ENCODE measurements around the gene ANKS6. TPM values are rescaled to one million over a fixed set of nuclear protein-coding genes. Genes with fewer than 3 reads are reported as not detected.

The ANKS6 gene
- total and polyA plus RNA-seq, 2 of the 8 experiments (the other 6 are each of a cell fraction or from before 2014, with no cell fraction given): 34.1 to 56.3 TPM

DNA sequence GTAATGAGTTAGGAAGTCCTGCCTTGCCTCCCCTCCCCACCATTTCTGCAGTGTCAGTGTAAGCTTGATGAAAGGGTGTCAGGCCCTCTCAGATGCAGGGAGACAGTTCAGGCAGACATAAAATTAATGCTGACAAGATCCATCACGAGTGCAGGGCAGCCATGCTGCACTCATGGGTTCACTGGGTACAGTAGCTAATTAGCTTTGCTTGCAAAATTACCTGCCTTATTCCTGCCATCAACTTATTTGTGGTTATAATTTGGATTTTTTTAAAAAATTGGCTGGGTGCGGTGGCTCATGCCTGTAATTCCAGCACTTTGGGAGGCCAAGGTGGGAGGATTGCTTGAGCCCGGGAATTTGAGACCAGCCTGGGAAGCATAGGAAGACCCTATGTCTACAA is 29.1 kb upstream of the ANKS6 start:
- FAIRE-seq: no peak
- no peak overlapping the region for H3K4ac ChIP-seq (replicated peaks; ENCODE audit: insufficient read length, low read depth, low read length)

More for the DNA sequence above, 29.1 kb upstream of the ANKS6 start:
- Histone ChIP-seq H2BK12ac (ENCODE audit: low read depth, low read length) (no peak overlapping the region), H3K9me3 (ENCODE audit: insufficient read depth in 2 of 2, low read depth in 1 of 2, low read length in 1 of 2) (no peaks in the 10 kb centered on the region), H2AFZ (ENCODE audit: low read length) (no peak overlapping the region), H3K23ac (ENCODE audit: insufficient read length) (no peak overlapping the region), H2BK5ac (ENCODE audit: low read depth, low read length) (no peak overlapping the region), H3K14ac (ENCODE audit: insufficient read length) (no peak overlapping the region), H4K91ac (replicated peaks; ENCODE audit: insufficient read length, low read length) (no peak overlapping the region), H3K56ac (replicated peaks; ENCODE audit: insufficient read length, low read depth, low read length) (no peak overlapping the region), H4K8ac (ENCODE audit: extremely low read depth, insufficient read depth, low read length) (no peak overlapping the region), H3K27me3 (replicated peaks in 1 of 4; ENCODE audit: control insufficient read depth in 3 of 4, extremely low read depth in 1 of 4, insufficient read depth in 3 of 4, low read length in 3 of 4) (no peaks in the 10 kb centered on the region), H3K79me2 (ENCODE audit: control insufficient read depth in 1 of 2, insufficient read depth in 2 of 2, low read length in 2 of 2) (no peaks in the 10 kb centered on the region), H2BK15ac (ENCODE audit: low read length) (no peak overlapping the region), H3K4me2 (ENCODE audit: insufficient read depth in 1 of 2, low read depth in 2 of 2, low read length in 2 of 2) (no peak overlapping the region), H3K4me1 (replicated peaks in 1 of 4; ENCODE audit: control insufficient read depth in 3 of 4, insufficient read depth in 4 of 4, low read length in 3 of 4) (no peaks in the 10 kb centered on the region), H3K18ac (ENCODE audit: extremely low read depth, low read length) (no peak overlapping the region), H2BK120ac (replicated peaks; ENCODE audit: low read depth, low read length) (no peak overlapping the region), H3K36me3 (ENCODE audit: control insufficient read depth in 2 of 4, insufficient read depth in 4 of 4, low read length in 3 of 4) (peaks cover 0 to 13% (median 0%) of the 10 kb centered on the region in 4 experiments; a peak in 4 of 8 replicates), H3K4me3 (ENCODE audit: extremely low read depth in 1 of 4, insufficient read depth in 2 of 4, low read depth in 3 of 4, low read length in 4 of 4) (no peak overlapping the region), H2BK20ac (ENCODE audit: low read length) (no peak overlapping the region), H4K20me1 (replicated peaks in 1 of 2; ENCODE audit: control insufficient read depth in 1 of 2, insufficient read depth in 2 of 2, low read length in 2 of 2) (no peaks in the 10 kb centered on the region), H3K79me1 (ENCODE audit: low read depth, low read length) (no peaks in the 10 kb centered on the region), H4K5ac (ENCODE audit: insufficient read length, low read depth, low read length) (no peak overlapping the region), H3K23me2 (ENCODE audit: low read depth, low read length) (no peaks in the 10 kb centered on the region), H3K9ac (replicated peaks in 1 of 4; ENCODE audit: extremely low read depth in 1 of 4, low read depth in 3 of 4, low read length in 3 of 4) (no peak overlapping the region), H2AK5ac (ENCODE audit: low read depth, low read length) (no peak overlapping the region), H3K27ac (ENCODE audit: low read depth, low read length) (no peak overlapping the region)
- CTCF ChIA-PET (ENCODE audit: partially characterized antibody): interaction anchor here (1.2 to 2.5 kb wide), 5 partner anchors 9 to 166 kb away, joined by 3 to 14 read pairs (median 4); partner anchors contain the start of gene GALNT12
- POLR2A ChIA-PET (ENCODE audit: partially characterized antibody): no interaction called here
- TF ChIP-seq KDM5A (IDR thresholded peaks at IDR 0.05; ENCODE audit: low read length) (no peak), SP4 (IDR thresholded peaks at IDR 0.05; ENCODE audit: low read length) (no peak)
- WGBS, 2 experiments (ENCODE audit: extremely low coverage in 1 of 2, insufficient coverage in 1 of 2, insufficient read length in 1 of 2, insufficient replicate concordance in 2 of 2, low coverage in 1 of 2, low lambda C conversion rate in 2 of 2, missing lambda C conversion rate in 1 of 2): 97% methylated on average over 3 of the region's 3 CpGs; no CpG with 5 or more reads in 1 of the 2 experiments
- no peak for DNase-seq (ENCODE audit: low read depth in 1 of 2, low spot score in 2 of 2)

Measured in H1 (cell line).